Measurements from ENCODE around the gene TMEM215. TPM values are rescaled to one million over a fixed set of nuclear protein-coding genes. Genes with fewer than 3 reads are reported as not detected.
"Not testable (repeated sequence)": the region's sequence is repeated elsewhere in the genome, so short reads cannot be mapped to it uniquely, and the experiment has no call there.

TMEM215 gene
- total RNA-seq, result not detected

GRCh38 chr9:32783168-32783891 is at the start of gene TMEM215:
TMEM215 (plus strand) TSS chr9:32783540; CDS start chr9:32784184, 644 bp downstream.
- no peak for DNase-seq (ENCODE audit: low spot score)

GRCh38 chr9:32735476-32735875 is 47.9 kb upstream of the TMEM215 start:
- DNase-seq (ENCODE audit: low spot score), result no peak

GRCh38 chr9:32737378-32737777 is 46.0 kb upstream of the TMEM215 start:
- DNase-seq (ENCODE audit: low spot score), result no peak

- no peak for DNase-seq (ENCODE audit: low spot score)
Measured at GRCh38 chr9:32738501-32739172, 44.7 kb upstream of the TMEM215 start.

- no peak for DNase-seq (ENCODE audit: low spot score)
Measured at GRCh38 chr9:32741706-32742105, 41.6 kb upstream of the TMEM215 start.

- no peak for DNase-seq (ENCODE audit: low spot score)
Measured at GRCh38 chr9:32742296-32742695, 41.0 kb upstream of the TMEM215 start.

- no peak for DNase-seq (ENCODE audit: low spot score)
Measured at GRCh38 chr9:32748013-32748412, 35.3 kb upstream of the TMEM215 start.

GRCh38 chr9:32755730-32756129 is 27.6 kb upstream of the TMEM215 start:
- DNase-seq (ENCODE audit: low spot score), result no peak

- no peak for DNase-seq (ENCODE audit: low spot score)
Measured at GRCh38 chr9:32764139-32764538, 19.2 kb upstream of the TMEM215 start.

GRCh38 chr9:32775283-32775682 is 8.1 kb upstream of the TMEM215 start:
- DNase-seq (ENCODE audit: low spot score), result no peak

GRCh38 chr9:32776201-32776600 is 7.1 kb upstream of the TMEM215 start:
- no peak for DNase-seq (ENCODE audit: low spot score)

- no peak for DNase-seq (ENCODE audit: low spot score)
Measured at GRCh38 chr9:32782476-32783167, 718 bp upstream of the TMEM215 start.

GRCh38 chr9:32787816-32788215 is 4.5 kb downstream of the TMEM215 start:
- DNase-seq (ENCODE audit: low spot score), result no peak

- not testable (repeated sequence) for DNase-seq (ENCODE audit: low spot score)
Measured at GRCh38 chr9:32796015-32796414, 12.7 kb downstream of the TMEM215 start.

GRCh38 chr9:32801530-32801929 is 18.2 kb downstream of the TMEM215 start:
- DNase-seq (ENCODE audit: low spot score), result no peak

- DNase-seq (ENCODE audit: low spot score), result no peak
Measured at GRCh38 chr9:32807217-32807616, 23.9 kb downstream of the TMEM215 start.

GRCh38 chr9:32811246-32811645 is 27.9 kb downstream of the TMEM215 start:
- no peak for DNase-seq (ENCODE audit: low spot score)

GRCh38 chr9:32820322-32820721 is 37.0 kb downstream of the TMEM215 start:
- no peak for DNase-seq (ENCODE audit: low spot score)

GRCh38 chr9:32823101-32823500 is 39.8 kb downstream of the TMEM215 start:
- DNase-seq (ENCODE audit: low spot score), result no peak

- DNase-seq (ENCODE audit: low spot score), result no peak
Measured at GRCh38 chr9:32823551-32823950, 40.2 kb downstream of the TMEM215 start.

- DNase-seq (ENCODE audit: low spot score), result no peak
Measured at GRCh38 chr9:32825203-32825602, 41.9 kb downstream of the TMEM215 start.

GRCh38 chr9:32828861-32829260 is 45.5 kb downstream of the TMEM215 start:
- DNase-seq (ENCODE audit: low spot score), result no peak

- no peak for DNase-seq (ENCODE audit: low spot score)
Measured at GRCh38 chr9:32832346-32832745, 49.0 kb downstream of the TMEM215 start.

Measured in ureter (tissue), 1 donor.